NCI-H1048 (cell line): ENCODE results near the gene RNF10.
A peak's percentile ranks its signal among the peaks of the same experiment; 100 is the strongest.
"Not testable (repeated sequence)": the region's sequence is repeated elsewhere in the genome, so short reads cannot be mapped to it uniquely, and the experiment has no call there.

Source experiments
- DNase-seq: peaks from one replicate; lab custom pipeline; 2025; lab: John Stamatoyannopoulos, UW

The RNF10 gene

DNA sequence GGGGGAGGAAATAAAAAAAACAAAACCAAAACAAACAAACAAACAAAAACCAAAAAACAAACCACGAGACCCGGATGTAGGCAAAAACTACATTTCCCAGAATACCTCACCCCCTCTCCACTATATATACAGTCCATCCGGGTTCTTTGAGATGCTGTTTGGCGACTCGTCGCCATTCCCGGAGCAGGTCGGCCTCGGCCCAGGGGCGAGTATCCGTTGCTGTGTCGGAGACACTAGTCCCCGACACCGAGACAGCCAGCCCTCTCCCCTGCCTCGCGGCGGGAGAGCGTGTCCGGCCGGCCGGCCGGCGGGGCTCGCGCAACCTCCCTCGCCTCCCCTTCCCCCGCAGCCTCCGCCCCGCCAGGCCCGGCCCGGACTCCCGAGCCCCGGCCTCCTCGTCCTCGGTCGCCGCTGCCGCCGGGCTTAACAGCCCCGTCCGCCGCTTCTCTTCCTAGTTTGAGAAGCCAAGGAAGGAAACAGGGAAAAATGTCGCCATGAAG is at the start of gene RNF10:
RNF10 (plus strand) TSS at position 154 of the 500 bp plus-strand sequence. CDS start 456 bp downstream, outside the sequence.
- peak; percentile 65 for DNase-seq

DNA sequence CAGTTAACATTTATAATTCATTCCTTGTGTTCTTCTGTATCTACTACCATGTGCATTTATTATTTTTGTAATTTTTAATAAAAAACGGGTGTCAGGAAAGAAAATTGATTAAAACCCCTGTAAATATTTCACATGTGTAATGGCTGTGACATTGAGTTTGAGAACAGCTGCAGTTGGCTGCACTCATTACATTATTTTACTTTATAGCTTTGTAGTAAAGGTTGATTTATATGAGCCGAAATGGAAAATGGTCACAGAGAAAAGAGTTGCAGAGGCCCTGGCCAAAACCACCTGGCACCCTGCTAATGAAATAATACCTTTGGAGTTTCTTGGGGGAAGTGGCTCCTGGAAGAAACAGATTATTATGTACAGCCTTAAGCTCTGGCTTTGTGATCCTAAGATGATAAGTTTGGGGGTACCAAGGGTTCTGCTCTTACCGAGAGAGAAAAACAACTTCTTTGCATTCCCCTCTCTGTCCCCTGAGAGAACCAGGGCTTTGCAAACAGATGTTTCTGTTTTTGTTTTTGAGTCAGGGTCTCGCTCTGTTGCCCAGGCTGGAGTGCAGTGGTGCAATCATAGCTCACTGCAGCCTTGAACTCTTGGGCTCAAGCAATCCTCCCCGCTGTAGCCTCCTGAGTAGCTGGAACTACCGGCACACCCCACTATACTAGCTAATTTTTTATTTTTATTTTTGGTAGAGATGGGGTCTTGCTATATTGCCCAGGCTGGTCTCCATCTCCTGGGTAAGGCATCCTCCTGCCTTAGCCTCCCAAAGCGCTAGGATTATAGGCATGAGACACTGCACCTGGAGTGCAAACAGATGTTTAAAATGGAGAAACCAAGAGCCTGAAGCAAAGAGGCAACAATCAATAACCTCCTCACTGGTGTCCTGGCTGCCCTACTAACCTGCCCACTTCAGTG is 47.9 kb upstream of the RNF10 start:
- no peak for DNase-seq

DNA sequence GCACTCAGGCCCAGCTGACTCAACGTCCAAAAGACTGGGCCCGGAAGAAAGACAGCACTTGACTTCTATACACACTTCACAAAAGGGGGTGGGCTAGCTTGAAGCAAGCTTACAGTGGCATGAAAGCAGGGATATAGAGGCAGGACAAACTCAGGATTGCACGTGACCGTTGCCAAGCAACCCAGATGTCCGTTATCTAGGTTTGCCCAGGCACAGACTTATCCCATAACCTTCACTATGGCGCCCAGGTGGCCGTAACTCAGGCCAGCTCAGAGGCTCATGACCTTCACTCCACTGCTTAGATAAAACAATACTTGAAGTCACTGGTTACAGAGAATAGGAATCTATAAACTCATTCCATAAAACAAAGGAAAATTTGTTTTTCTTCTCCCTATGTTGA is 46.6 kb upstream of the RNF10 start:
- not testable (repeated sequence) for DNase-seq

GRCh38 chr12:120488057-120488640 is 46.0 kb upstream of the RNF10 start:
- no peak for DNase-seq

DNA sequence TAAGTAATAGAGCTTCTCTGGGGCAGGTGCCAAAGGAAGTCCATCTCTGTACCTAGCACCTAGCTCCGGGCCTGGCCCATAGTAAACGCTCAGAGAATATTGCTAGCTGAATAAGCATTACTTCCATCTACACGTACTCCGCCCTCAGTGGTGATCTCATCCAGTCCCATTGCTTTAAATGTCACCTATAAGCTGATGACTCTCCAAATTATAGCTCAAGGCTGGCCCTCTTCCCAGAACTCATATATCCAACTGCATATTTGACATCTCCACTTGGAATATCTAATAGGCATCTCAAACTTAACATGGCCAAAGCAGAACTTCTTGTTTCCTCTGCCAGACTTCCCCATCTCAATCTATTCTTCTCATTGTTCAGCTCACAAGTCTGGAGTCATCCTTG is 45.1 kb upstream of the RNF10 start:
- no peak for DNase-seq

GRCh38 chr12:120490325-120490724 is 43.8 kb upstream of the RNF10 start:
- no peak for DNase-seq

GRCh38 chr12:120490833-120491512 is 43.2 kb upstream of the RNF10 start:
- no peak for DNase-seq

- DNase-seq, result no peak
Observed at GRCh38 chr12:120495186-120495730, 38.9 kb upstream of the RNF10 start.

DNA sequence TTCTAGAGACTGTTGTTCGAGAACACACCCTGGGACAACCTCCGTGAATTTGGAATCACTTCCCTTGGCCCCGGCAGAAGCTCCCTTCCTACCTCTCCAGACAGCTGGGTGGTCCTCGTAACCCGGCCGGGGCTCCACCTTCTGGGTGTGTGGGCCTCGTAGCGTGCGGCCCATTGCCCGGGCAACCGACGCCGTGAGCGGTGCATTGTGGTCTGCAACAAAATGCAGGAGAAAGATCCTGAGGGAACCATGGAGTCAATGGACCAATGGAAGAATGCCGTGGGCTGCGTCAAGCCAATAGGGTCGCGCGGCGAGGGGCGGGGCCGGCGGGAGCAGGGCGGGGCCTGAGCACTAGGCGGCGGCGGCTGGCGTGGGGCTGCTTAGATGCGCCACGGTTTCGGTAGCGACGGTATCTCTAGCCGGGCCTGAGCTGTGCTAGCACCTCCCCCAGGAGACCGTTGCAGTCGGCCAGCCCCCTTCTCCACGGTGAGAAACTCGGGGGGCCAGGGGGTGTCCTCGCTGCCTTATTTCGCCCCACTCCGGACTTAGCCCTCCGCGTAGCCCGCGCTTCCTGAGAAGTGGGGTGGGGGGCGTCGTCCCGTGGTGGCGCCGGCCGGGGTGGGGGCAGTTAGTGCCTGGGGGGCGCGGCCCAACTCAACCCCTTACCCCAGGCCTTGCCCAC is 38.3 kb upstream of the RNF10 start, which contains the start of gene DYNLL1:
DYNLL1 (plus strand) TSS at position 383 of the 682 bp plus-strand sequence. CDS start 309 bp downstream, outside the sequence.
- DNase-seq, result peak; percentile 88

DNA sequence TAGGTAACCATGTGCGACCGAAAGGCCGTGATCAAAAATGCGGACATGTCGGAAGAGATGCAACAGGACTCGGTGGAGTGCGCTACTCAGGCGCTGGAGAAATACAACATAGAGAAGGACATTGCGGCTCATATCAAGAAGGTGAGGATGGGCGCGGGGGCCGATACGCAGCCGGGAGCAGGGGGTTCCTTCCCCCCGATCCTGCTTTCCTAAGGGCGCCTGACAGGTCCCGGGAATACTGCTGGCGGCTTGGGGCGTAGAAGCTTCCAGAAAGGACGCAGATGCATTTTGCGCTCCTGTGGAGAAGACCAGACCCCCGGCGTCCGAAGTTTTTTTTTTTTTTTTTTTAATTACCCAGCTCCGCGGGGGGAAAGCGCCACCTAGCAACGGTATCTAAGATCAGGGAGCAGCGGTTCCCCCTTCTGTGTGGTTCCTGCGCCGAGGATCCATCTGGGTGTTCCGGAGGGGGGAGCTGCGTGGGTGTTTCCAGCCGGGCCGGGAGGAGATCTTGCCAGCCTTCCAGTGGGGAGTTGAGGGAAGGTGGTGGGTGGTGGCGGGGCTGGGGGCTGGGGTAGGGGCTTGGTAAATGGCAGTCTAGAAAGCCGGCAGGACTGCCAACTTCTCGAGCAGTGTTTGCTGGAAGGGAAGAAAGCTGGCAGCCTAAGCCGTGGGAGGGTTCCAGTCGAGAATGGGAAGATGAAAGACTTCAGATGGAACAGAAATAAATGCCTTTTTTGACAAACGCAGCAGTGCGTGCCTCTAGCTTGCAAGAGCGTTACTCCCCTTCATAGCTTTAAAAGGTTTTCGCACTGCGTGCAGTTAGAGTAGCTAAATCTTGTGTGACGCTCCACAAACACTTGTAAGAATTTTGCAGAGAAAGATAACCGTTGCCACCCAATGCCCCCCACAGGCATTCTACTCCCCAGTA is 37.5 kb upstream of the RNF10 start:
- no peak for DNase-seq

- DNase-seq, result no peak
Observed at GRCh38 chr12:120497524-120498150, 36.5 kb upstream of the RNF10 start.

- DNase-seq, result no peak
Observed at GRCh38 chr12:120498870-120499515, 35.2 kb upstream of the RNF10 start.

DNA sequence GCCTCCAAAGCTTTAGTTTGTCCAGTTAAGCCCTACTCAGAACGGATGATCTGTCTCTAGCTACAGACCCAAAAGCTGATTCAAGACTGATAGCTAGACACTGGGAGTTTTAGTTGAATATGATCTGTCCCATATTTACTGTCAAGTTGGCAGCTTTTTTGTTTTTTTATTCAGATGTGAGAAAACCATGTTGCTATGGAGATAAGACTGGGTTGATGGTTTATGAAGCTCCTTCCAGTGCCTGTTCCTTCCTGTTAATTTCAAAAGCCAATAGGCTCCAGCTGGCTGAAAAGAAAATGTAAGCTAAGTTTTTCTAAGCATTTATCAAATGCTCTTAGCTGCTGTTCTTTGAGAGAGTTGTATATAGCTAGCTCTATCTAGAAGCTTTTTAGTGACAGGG is 33.6 kb upstream of the RNF10 start:
- no peak for DNase-seq

GRCh38 chr12:120504587-120504986 is 29.6 kb upstream of the RNF10 start:
- DNase-seq, result no peak

DNA sequence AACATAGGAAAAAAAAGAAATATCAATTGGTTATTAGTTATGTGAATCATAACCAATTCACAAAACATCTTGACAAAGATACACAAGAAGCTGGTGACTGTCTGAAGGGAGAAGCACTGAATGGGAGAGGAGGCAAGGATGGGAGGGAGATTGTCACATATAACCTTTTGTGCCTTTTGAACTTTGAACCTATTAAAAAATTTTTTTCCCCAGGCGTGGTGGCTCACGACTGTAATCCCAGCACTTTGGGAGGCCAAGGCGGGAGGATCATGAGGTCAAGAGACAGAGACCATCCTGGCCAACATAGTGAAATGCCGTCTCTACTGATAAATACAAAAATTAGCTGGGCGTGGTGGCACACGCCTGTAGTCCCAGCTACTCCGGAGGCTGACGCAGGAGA is 25.6 kb upstream of the RNF10 start:
- DNase-seq, result no peak

- no peak for DNase-seq
Observed at GRCh38 chr12:120514002-120514401, 20.2 kb upstream of the RNF10 start.

DNA sequence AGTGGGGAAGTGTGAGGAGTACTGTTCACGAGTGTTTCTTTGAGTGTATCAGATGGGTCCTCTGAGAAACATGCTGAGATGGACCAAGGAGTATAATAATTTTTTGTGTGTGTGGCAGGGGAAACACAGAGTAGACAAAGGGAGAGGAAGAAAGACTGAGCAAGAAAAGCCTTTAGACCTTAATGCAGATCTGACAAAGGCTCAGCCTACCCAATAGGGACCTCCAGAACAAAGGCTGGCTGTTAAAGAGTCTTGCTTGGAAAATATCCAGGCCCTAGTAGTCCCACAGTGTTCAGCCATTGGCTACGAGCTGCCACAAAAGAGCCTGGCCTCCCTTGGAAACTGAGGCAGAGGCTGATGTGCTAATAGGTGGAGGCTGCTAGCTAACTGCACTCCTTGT is 18.7 kb upstream of the RNF10 start:
- DNase-seq, result no peak

DNA sequence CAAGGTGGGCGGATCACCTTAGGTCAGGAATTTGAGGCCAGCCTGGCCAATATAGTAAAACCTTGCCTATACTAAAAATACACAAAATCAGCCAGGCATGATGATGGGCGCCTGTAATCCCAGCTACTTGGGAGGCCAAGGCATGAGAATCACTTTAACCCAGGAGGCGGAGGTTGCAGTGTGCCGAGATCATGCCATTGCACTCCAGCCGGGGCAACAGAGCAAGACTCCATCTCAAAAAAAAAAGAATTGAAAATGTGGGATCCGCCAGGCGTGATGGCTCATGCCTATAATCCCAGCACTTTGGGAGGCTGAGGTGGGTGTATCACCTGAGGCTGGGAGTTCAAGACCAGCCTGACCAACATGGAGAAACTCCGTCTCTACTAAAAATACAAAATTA is 14.8 kb upstream of the RNF10 start:
- not testable (repeated sequence) for DNase-seq

GRCh38 chr12:120522568-120522967 is 11.6 kb upstream of the RNF10 start:
- DNase-seq, result no peak
